ENCODE results near the gene N4BP2L1. TPM values are rescaled to one million over a fixed set of nuclear protein-coding genes. Genes with fewer than 3 reads are reported as not detected.
"Not testable (repeated sequence)": the region's sequence is repeated elsewhere in the genome, so short reads cannot be mapped to it uniquely, and the experiment has no call there.

Gene N4BP2L1
- total RNA-seq, 2 donors from 2014 or later = 17.1 to 31.7 TPM

DNA sequence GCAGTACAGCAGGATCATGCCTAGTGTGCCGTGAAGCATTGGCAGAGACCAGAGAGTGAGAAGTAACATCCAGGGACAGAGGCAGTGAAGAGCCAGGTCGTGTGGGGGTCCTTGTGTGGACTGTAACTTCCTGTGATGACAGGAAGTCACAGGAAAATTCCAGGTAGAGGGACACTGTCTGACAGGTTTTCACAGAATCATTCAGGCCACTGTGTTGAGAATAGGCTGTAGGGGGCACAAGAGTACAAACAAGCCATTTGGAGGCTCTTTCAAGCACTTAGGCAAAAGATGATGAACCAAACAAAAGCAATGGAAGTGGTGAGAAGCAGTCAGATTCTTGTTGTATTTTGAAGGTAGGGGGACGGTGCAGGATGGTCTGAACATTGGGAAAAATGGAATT, 46.4 kb downstream of the N4BP2L1 start:
- Histone ChIP-seq H3K4me1 (ENCODE audit: control insufficient read depth in 1 of 2, low read depth in 2 of 2) (no peaks in the 10 kb centered on the region), H3K36me3 (no peaks in the 10 kb centered on the region), H3K27me3 (replicated peaks; ENCODE audit: insufficient read depth) (no peaks in the 10 kb centered on the region), H3K9me3 (no peaks in the 10 kb centered on the region), H3K27ac (no peak overlapping the region), H3K4me3 (no peak overlapping the region)
- DNase-seq (ENCODE audit: low spot score) (no peak), ATAC-seq (ENCODE audit: insufficient number of reproducible peaks, low FRiP score, low read depth) (no peak)
- TF ChIP-seq, protein P1, sequence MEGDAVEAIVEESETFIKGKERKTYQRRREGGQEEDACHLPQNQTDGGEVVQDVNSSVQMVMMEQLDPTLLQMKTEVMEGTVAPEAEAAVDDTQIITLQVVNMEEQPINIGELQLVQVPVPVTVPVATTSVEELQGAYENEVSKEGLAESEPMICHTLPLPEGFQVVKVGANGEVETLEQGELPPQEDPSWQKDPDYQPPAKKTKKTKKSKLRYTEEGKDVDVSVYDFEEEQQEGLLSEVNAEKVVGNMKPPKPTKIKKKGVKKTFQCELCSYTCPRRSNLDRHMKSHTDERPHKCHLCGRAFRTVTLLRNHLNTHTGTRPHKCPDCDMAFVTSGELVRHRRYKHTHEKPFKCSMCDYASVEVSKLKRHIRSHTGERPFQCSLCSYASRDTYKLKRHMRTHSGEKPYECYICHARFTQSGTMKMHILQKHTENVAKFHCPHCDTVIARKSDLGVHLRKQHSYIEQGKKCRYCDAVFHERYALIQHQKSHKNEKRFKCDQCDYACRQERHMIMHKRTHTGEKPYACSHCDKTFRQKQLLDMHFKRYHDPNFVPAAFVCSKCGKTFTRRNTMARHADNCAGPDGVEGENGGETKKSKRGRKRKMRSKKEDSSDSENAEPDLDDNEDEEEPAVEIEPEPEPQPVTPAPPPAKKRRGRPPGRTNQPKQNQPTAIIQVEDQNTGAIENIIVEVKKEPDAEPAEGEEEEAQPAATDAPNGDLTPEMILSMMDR (IDR thresholded peaks at IDR 0.05) = peak; percentile 30

DNA sequence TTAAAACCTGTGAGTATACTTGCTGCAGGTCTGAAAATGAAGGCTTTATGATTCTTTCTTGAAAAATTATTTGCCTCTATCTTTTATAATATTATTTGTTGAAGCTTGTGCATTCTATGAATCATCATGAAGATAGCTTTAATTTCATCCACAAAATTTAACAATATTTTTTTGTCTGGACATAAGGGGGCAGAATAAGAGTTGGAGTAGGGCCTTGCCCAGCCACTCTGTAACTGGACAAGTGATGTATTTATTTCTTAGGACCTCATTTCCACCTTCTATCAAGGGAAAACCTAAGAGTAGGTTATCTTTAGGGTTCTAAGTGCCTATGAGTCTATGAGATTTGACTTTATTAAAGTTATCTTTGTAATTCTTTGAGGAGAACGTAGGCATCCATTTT, 49.9 kb downstream of the N4BP2L1 start:
- no peak for ATAC-seq (ENCODE audit: insufficient number of reproducible peaks, low FRiP score, low read depth)
- DNase-seq (ENCODE audit: low spot score) = no peak
- Histone ChIP-seq H3K4me1 (ENCODE audit: control insufficient read depth in 1 of 2, low read depth in 2 of 2) (no peaks in the 10 kb centered on the region), H3K36me3 (no peaks in the 10 kb centered on the region), H3K27ac (no peak overlapping the region), H3K9me3 (no peaks in the 10 kb centered on the region), H3K27me3 (replicated peaks; ENCODE audit: insufficient read depth) (no peaks in the 10 kb centered on the region), H3K4me3 (no peak overlapping the region)
- TF ChIP-seq, protein P1 (IDR thresholded peaks at IDR 0.05) = no peak

DNA sequence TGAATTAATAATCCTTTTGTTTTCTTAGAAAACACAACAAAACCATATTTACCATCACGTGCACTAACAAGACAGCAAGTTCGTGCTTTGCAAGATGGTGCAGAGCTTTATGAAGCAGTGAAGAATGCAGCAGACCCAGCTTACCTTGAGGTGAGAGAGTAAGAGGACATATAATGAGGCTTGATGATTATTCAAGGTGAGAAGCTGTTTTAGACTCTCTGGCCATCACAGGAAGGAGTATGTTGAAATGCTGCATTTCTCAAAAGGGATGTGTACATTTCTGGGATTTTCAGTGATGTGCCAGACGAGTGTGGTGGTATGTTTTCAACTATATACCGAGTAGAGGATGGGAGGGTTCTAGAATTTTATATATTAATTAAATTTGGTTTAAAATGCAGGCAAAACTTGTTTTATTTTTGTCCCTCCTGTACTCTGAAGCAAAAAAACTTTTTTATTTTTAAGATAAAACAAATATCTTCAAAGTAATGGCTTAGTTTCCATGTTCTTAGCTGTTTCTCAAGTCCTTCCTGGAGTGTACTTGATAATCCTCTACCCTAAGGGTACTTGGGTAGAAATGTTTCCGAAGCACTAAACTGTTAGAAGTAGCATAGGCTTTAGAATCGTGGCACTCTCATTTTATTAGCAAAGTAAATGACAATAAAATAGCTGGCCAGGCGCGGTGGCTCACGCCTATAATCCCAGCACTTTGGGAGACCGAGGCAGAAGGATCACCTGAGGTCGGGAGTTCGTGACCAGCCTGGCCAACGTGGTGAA, 51.1 kb downstream of the N4BP2L1 start:
- DNase-seq (ENCODE audit: low spot score) (no peak), ATAC-seq (ENCODE audit: insufficient number of reproducible peaks, low FRiP score, low read depth) (no peak)
- H3K27me3 ChIP-seq (replicated peaks; ENCODE audit: insufficient read depth) = no peaks in the 10 kb centered on the region
- no peak overlapping the region for H3K4me3 ChIP-seq
- H3K9me3 ChIP-seq = no peaks in the 10 kb centered on the region
- no peak overlapping the region for H3K27ac ChIP-seq
- no peaks in the 10 kb centered on the region for H3K4me1 ChIP-seq (ENCODE audit: control insufficient read depth in 1 of 2, low read depth in 2 of 2)
- TF ChIP-seq, protein P1 (IDR thresholded peaks at IDR 0.05) = no peak
- H3K36me3 ChIP-seq = no peaks in the 10 kb centered on the region

DNA sequence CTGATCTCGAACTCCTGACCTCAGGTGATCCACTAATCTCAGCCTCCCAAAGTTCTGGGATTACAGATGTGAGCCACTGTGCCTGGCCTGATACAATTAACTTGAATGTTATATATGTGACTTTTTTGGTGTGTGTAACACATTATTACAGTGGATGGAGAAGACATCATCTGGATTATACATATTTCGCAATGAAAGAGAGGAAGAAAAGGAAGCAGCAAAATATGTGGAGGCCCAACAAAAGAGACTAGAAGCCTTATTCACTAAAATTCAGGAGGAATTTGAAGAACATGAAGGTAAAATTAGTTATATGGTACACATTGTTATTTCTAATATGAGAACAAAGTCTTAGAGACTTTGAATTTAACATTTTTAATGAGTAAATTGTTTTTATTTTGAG, 57.1 kb downstream of the N4BP2L1 start:
- H3K4me3 ChIP-seq = no peak overlapping the region
- no peak for DNase-seq (ENCODE audit: low spot score)
- no peaks in the 10 kb centered on the region for H3K4me1 ChIP-seq (ENCODE audit: control insufficient read depth in 1 of 2, low read depth in 2 of 2)
- no peaks in the 10 kb centered on the region for H3K36me3 ChIP-seq
- ATAC-seq (ENCODE audit: insufficient number of reproducible peaks, low FRiP score, low read depth) = no peak
- H3K27ac ChIP-seq = no peak overlapping the region
- H3K27me3 ChIP-seq (replicated peaks; ENCODE audit: insufficient read depth) = no peaks in the 10 kb centered on the region
- TF ChIP-seq, protein P1 (IDR thresholded peaks at IDR 0.05) = no peak
- no peaks in the 10 kb centered on the region for H3K9me3 ChIP-seq

DNA sequence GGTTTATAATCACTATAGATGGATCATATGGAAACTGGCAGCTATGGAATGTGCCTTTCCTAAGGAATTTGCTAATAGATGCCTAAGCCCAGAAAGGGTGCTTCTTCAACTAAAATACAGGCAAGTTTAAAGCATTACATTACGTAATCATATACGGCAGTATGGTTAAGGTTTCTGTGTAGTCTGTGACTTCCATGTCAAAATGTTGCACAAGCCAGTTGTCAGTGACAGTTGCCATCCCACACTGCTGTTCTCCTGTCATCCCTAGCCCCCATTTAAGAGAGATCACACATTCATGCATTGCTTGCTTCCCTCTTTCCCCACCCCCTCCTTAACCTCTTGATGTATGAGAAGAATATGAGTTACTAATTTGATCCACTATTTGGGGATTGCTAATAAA, 65.4 kb downstream of the N4BP2L1 start:
- H3K4me1 ChIP-seq (ENCODE audit: control insufficient read depth in 1 of 2, low read depth in 2 of 2) = no peaks in the 10 kb centered on the region
- TF ChIP-seq, protein P1 (IDR thresholded peaks at IDR 0.05) = no peak
- H3K36me3 ChIP-seq = no peaks in the 10 kb centered on the region
- H3K9me3 ChIP-seq = no peaks in the 10 kb centered on the region
- ATAC-seq (ENCODE audit: insufficient number of reproducible peaks, low FRiP score, low read depth) (no peak), DNase-seq (ENCODE audit: low spot score) (no peak)
- H3K27ac ChIP-seq = no peak overlapping the region
- H3K27me3 ChIP-seq (replicated peaks; ENCODE audit: insufficient read depth) = no peaks in the 10 kb centered on the region
- no peak overlapping the region for H3K4me3 ChIP-seq

DNA sequence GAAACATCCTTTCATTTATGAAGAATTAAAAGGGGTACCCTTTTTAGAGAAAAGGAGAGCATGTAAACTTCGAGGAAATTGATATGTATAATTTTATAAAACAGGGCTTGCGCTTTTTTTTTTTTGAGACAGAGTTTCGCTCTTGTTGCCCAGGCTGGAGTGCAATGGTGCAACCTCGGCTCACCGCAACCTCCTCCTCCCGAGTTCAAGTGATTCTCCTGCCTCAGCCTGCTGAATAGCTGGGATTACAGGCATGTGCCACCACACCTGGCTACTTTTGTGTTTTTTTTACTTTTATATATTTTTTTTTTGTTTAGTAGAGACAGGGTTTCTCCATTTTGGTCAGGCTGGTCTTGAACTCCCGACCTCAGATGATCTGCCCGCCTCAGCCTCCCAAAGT, 72.0 kb downstream of the N4BP2L1 start:
- ATAC-seq (ENCODE audit: insufficient number of reproducible peaks, low FRiP score, low read depth); H3K4me3 ChIP-seq; H3K27ac ChIP-seq; H3K36me3 ChIP-seq; H3K27me3 ChIP-seq (replicated peaks; ENCODE audit: insufficient read depth); DNase-seq (ENCODE audit: low spot score); H3K4me1 ChIP-seq (ENCODE audit: control insufficient read depth in 1 of 2, low read depth in 2 of 2); H3K9me3 ChIP-seq: not testable (repeated sequence)
